ENCODE results near the gene IL9. TPM values are rescaled to one million over a fixed set of nuclear protein-coding genes. Genes with fewer than 3 reads are reported as not detected.

Gene IL9
- total and polyA plus RNA-seq, 2 of the 13 experiments (the other 11 are each of a cell fraction or from before 2014, with no cell fraction given), result not detected

GRCh38 chr5:135881819-135882218 is 13.8 kb downstream of the IL9 start (continued):
- TF ChIP-seq PRDM10 (CRISPR knock-in tag; IDR thresholded peaks at IDR 0.05; ENCODE audit: low read depth) (no peak), PAXIP1 (CRISPR knock-in tag; conservative IDR thresholded peaks at IDR 0.05) (no peak), PHB2 (IDR thresholded peaks at IDR 0.05; ENCODE audit: partially characterized antibody) (no peak), YEATS4 (CRISPR knock-in tag; IDR thresholded peaks at IDR 0.05; ENCODE audit: borderline replicate concordance) (no peak)

GRCh38 chr5:135881244-135881643 is 14.4 kb downstream of the IL9 start:
- TF ChIP-seq ZNF572 (CRISPR knock-in tag; IDR thresholded peaks at IDR 0.05) (no peak), TRIM24 (CRISPR knock-in tag; IDR thresholded peaks at IDR 0.05) (no peak), ZZZ3 (CRISPR knock-in tag; IDR thresholded peaks at IDR 0.05; ENCODE audit: borderline replicate concordance) (no peak), ZXDC (CRISPR knock-in tag; IDR thresholded peaks at IDR 0.05) (no peak)
- no peak for DNase-seq (ENCODE audit: low spot score)
- CTCF ChIA-PET (ENCODE audit: low intra/inter-chr PET ratio, low total read pairs), result interaction anchor here (1.5 kb wide), 1 partner anchor 331 kb away, joined by 4 read pairs; no protein-coding TSS in a partner anchor
- Histone ChIP-seq H4K20me1 (ENCODE audit: insufficient read depth, low read length) (no peaks in the 10 kb centered on the region), H3K9me3 (ENCODE audit: low read length) (no peaks in the 10 kb centered on the region), H3K4me1 (ENCODE audit: insufficient read depth, low read length) (peaks cover 14% of the 10 kb centered on the region), H3K36me3 (replicated peaks in 1 of 2; ENCODE audit: control insufficient read depth in 1 of 2, insufficient read depth in 2 of 2, low read length in 2 of 2) (no peaks in the 10 kb centered on the region), H3K4me2 (ENCODE audit: low read depth, low read length) (no peak overlapping the region), H3K27me3 (ENCODE audit: control insufficient read depth in 1 of 2, insufficient read depth in 2 of 2, low read length in 2 of 2) (0 out of 5 replicates have a peak, but pooled peaks cover 0 to 2% of the 10 kb centered on the region in 2 experiments), H3K27ac (ENCODE audit: extremely low read length, insufficient read depth, low read length) (no peak overlapping the region), H2AFZ (ENCODE audit: low read length) (no peak overlapping the region), H3K79me2 (ENCODE audit: insufficient read depth, low read length) (no peaks in the 10 kb centered on the region), H3K4me3 (replicated peaks in 1 of 3; ENCODE audit: insufficient read depth in 1 of 3, low read depth in 2 of 3, low read length in 3 of 3) (no peak overlapping the region), H3K9ac (ENCODE audit: insufficient read depth, low read depth, low read length) (no peak overlapping the region)
- no TSS peak for BruUV-seq (replicated peaks)
- 35% methylated on average over 4 of the region's 4 CpGs for WGBS (ENCODE audit: low lambda C conversion rate)
- in situ Hi-C loops (cut with HindIII; ENCODE audit: extremely low pct_ligation_motif_present, low pct_unique_long_range_greater_than_20kb), result no loop called here
- no peak for ATAC-seq
- POLR2A ChIA-PET, result no interaction called here
- intact Hi-C loops (cut with micrococcal nuclease; ENCODE audit: unreplicated experiment), result loop anchor here (5.0 kb wide), 1 partner anchor 49 kb away; the partner anchor contains the start of gene SLC25A48
- FAIRE-seq, result no peak
